DOHH2 (cell line): Measurements from ENCODE around the gene PRRC2A.
A peak's percentile ranks its signal among the peaks of the same experiment; 100 is the strongest.

ENCODE experiments used
- H3F3A ChIP-seq: fragments of 200-600 bp; sonication (generic), shearing (Covaris generic); 2 replicates; pipeline ENCODE4 v1.6.0; 2016; ENCODE audit warnings: antibody characterized with exemption, mild to moderate bottlenecking; ENCODE audit not compliant: control insufficient read depth, insufficient read depth
- H3K27ac ChIP-seq: fragments of 200-600 bp; sonication (generic); 2 replicates; pipeline ENCODE4 v1.5.1; 2014; ENCODE audit warnings: low read depth, mild to moderate bottlenecking, low read length, moderate library complexity
- H3K27me3 ChIP-seq: fragments of 200-600 bp; sonication (generic); 2 replicates; pipeline ENCODE4 v1.6.1; 2014; ENCODE audit warnings: mild to moderate bottlenecking, low read length, mixed read lengths; ENCODE audit not compliant: control insufficient read depth
- H3K36me3 ChIP-seq: fragments of 200-600 bp; sonication (generic); 2 replicates; pipeline ENCODE4 v1.6.1; 2014; ENCODE audit warnings: mild to moderate bottlenecking, low read length, moderate library complexity, mixed read lengths; ENCODE audit not compliant: control insufficient read depth
- H3K4me1 ChIP-seq: fragments of 200-600 bp; sonication (generic); 2 replicates; pipeline ENCODE4 v1.6.1; 2014; ENCODE audit warnings: mild to moderate bottlenecking, low read length, mixed read lengths; ENCODE audit not compliant: control insufficient read depth
- H3K4me2 ChIP-seq: fragments of 200-600 bp; sonication (generic); 2 replicates; pipeline ENCODE4 v1.6.0; 2014; ENCODE audit warnings: mild to moderate bottlenecking, low read length, moderate library complexity
- H3K4me3 ChIP-seq: fragments of 200-600 bp; sonication (generic); 2 replicates; pipeline ENCODE4 v1.5.1; 2014; ENCODE audit warnings: mild to moderate bottlenecking, low read length, mixed read lengths
- H3K79me2 ChIP-seq: fragments of 200-600 bp; sonication (generic); 2 replicates; pipeline ENCODE4 v1.6.1; 2014; ENCODE audit warnings: mild to moderate bottlenecking, low read length, mixed read lengths; ENCODE audit not compliant: control insufficient read depth
- H3K9me2 ChIP-seq: fragments of 200-600 bp; sonication (generic); replicated peaks from 2 replicates; pipeline ENCODE4 v1.6.1; 2014; ENCODE audit warnings: mild to moderate bottlenecking, low read length, mixed read lengths; ENCODE audit not compliant: control insufficient read depth
- H3K9me3 ChIP-seq: fragments of 200-600 bp; sonication (generic); 2 replicates; pipeline ENCODE4 v1.6.1; 2014; ENCODE audit warnings: antibody characterized with exemption, low read length, mixed read lengths; ENCODE audit not compliant: control insufficient read depth, insufficient read depth
- H4K20me1 ChIP-seq: fragments of 200-600 bp; sonication (generic); 2 replicates; pipeline ENCODE4 v1.6.0; 2014; ENCODE audit warnings: low read depth, mild to moderate bottlenecking, antibody characterized with exemption, low read length, moderate library complexity; ENCODE audit not compliant: control insufficient read depth, insufficient read depth
- CTCF ChIP-seq: fragments of 200-600 bp; sonication (generic); IDR thresholded peaks from one replicate; pipeline ENCODE4 v1.5.1; 2014; ENCODE audit warnings: antibody characterized with exemption, mild to moderate bottlenecking, low read depth, low read length; ENCODE audit not compliant: poor library complexity, severe bottlenecking
- EZH2phosphoT487 ChIP-seq: fragments of 200-600 bp; sonication (generic); IDR thresholded peaks from 2 replicates; pipeline ENCODE4 v1.6.1; 2017; ENCODE audit warnings: borderline replicate concordance, mild to moderate bottlenecking, antibody characterized with exemption, low read length, moderate library complexity, mixed read lengths

Gene PRRC2A

GRCh38 chr6:31645325-31645724, 24.8 kb downstream of the PRRC2A start:
- Histone ChIP-seq H3K36me3 (peaks cover 87% of the 10 kb centered on the region), H3K4me1 (no peaks in the 10 kb centered on the region), H3K27me3 (no peaks in the 10 kb centered on the region), H3K9me3 (no peaks in the 10 kb centered on the region), H3F3A (0 out of 2 replicates have a peak, but pooled peaks cover 4% of the 10 kb centered on the region), H3K4me2 (no peak overlapping the region), H3K9me2 (no peaks in the 10 kb centered on the region), H3K4me3 (no peak overlapping the region), H3K79me2 (peaks cover 20% of the 10 kb centered on the region), H4K20me1 (no peaks in the 10 kb centered on the region), H3K27ac (no peak overlapping the region)
- TF ChIP-seq EZH2phosphoT487 (no peak), CTCF (no peak)

GRCh38 chr6:31651602-31652191, 31.2 kb downstream of the PRRC2A start:
- Histone ChIP-seq H3K27me3 (no peaks in the 10 kb centered on the region), H3K27ac (peak overlapping the region; percentile 82), H3K9me2 (no peaks in the 10 kb centered on the region), H4K20me1 (no peaks in the 10 kb centered on the region), H3K4me3 (peak overlapping the region; percentile 83), H3F3A (peaks cover 6% of the 10 kb centered on the region), H3K4me1 (peaks cover 15% of the 10 kb centered on the region), H3K79me2 (peaks cover 51% of the 10 kb centered on the region), H3K4me2 (peak overlapping the region; percentile 84), H3K9me3 (no peaks in the 10 kb centered on the region), H3K36me3 (peaks cover 46% of the 10 kb centered on the region)
- TF ChIP-seq CTCF (no peak), EZH2phosphoT487 (no peak)

DNA sequence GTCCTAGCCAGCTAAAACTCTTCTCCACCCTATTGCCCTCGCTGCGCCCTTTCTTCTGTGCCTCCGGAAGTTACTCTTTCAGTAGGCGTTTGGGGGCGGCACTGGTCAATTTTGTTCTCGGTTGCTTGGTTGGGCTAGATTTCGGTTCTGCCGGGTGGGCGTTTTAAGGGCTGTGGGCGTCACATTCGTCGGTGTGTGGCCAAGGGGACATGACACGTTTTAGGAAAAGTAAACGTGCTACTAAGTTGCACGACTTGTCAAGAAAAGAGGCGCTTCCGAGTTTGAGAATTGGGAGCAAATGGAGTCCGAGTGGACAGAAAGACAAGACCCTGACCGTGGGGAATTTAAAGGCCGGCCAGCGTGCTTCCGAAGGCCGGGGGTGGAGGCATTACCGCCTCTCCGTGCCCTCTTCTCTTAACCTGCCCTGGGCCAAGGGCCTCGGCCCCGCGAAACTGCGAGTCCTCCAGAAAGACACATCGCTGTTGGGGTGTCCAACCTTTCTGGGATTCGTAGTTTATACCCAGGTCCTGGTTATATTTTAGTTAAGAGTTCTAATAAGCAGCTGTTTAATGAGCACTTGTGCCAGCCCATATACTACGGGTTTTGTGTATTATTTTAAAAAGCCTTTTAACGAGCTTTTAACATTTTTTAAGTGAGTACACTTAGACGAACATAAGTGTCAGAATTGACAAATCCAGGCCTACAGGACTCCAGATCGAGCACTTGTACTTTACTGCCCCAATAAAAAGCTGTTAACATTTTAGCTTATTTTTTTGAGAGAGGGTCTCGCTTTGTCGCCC, 32.6 kb downstream of the PRRC2A start:
- Histone ChIP-seq H3K9me3 (no peaks in the 10 kb centered on the region), H4K20me1 (no peaks in the 10 kb centered on the region), H3K9me2 (no peaks in the 10 kb centered on the region), H3K79me2 (peaks cover 59% of the 10 kb centered on the region), H3K4me3 (peak overlapping the region; percentile 83), H3K27me3 (no peaks in the 10 kb centered on the region), H3K36me3 (peaks cover 42% of the 10 kb centered on the region), H3F3A (peaks cover 9% of the 10 kb centered on the region), H3K4me2 (peak overlapping the region; percentile 84), H3K27ac (peak overlapping the region; percentile 82), H3K4me1 (peaks cover 20% of the 10 kb centered on the region)
- no peak for TF ChIP-seq EZH2phosphoT487
- TF ChIP-seq CTCF, result peak; percentile 18
